ENCODE measurements around the gene HPN. TPM values are rescaled to one million over a fixed set of nuclear protein-coding genes. Genes with fewer than 3 reads are reported as not detected.

The HPN gene
- total and polyA plus RNA-seq, 2 experiments from 2014 or later, result 14.0 to 17.4 TPM

GRCh38 chr19:35058370-35058769, 16.8 kb downstream of the HPN start:
- no peak for DNase-seq (ENCODE audit: low spot score)
- peaks cover 5% of the 10 kb centered on the region; the same call in 1 of the 2 replicates for H3K4me1 ChIP-seq (ENCODE audit: insufficient read depth)
- H3K4me3 Mint-ChIP-seq, result no peak overlapping the region
- no peak overlapping the region for H3K27ac Mint-ChIP-seq
- no peaks in the 10 kb centered on the region; the same call in 2 of the 3 replicates for H3K36me3 Mint-ChIP-seq (ENCODE audit: low read depth)
- H3K4me3 ChIP-seq, result no peak overlapping the region
- no peak overlapping the region for H2AFZ ChIP-seq
- H3K9me2 ChIP-seq (ENCODE audit: insufficient read depth), result no peaks in the 10 kb centered on the region
- peaks cover 4% of the 10 kb centered on the region; the same call in 1 of the 2 replicates for H3F3A ChIP-seq (replicated peaks; ENCODE audit: low read depth)
- peaks cover 17% of the 10 kb centered on the region for H3K4me1 Mint-ChIP-seq
- TF ChIP-seq ETS1 (IDR thresholded peaks at IDR 0.05) (no peak), ZNF114 (CRISPR knock-in tag; IDR thresholded peaks at IDR 0.05) (no peak), REST (IDR thresholded peaks at IDR 0.05; ENCODE audit: unreplicated experiment) (no peak), POLR2AphosphoS5 (IDR thresholded peaks at IDR 0.05; ENCODE audit: low read depth) (no peak), EZH2phosphoT487 (IDR thresholded peaks at IDR 0.05; ENCODE audit: unreplicated experiment) (no peak), JUNB (IDR thresholded peaks at IDR 0.05; ENCODE audit: unreplicated experiment) (no peak), CREB1 (CRISPR knock-in tag; IDR thresholded peaks at IDR 0.05; ENCODE audit: low read depth) (no peak)
- H3K4me2 ChIP-seq, result no peak overlapping the region
- no peaks in the 10 kb centered on the region; the same call in 2 of the 3 replicates for H3K9me3 Mint-ChIP-seq
- H4K20me1 ChIP-seq (replicated peaks; ENCODE audit: insufficient read depth), result no peaks in the 10 kb centered on the region
- no peak overlapping the region for H3K27ac ChIP-seq (ENCODE audit: low read depth)
- H3K27me3 ChIP-seq (ENCODE audit: insufficient read depth), result peaks cover 2% of the 10 kb centered on the region; the same call in 1 of the 2 replicates
- peaks cover 13% of the 10 kb centered on the region for H3K27me3 Mint-ChIP-seq (ENCODE audit: insufficient read depth, low read depth, poor library complexity)
- no peaks in the 10 kb centered on the region for H3K79me2 ChIP-seq (replicated peaks; ENCODE audit: insufficient read depth)
- no peak for ATAC-seq
- H3K36me3 ChIP-seq (ENCODE audit: insufficient read depth), result no peaks in the 10 kb centered on the region

- Histone ChIP-seq H3F3A (replicated peaks; ENCODE audit: low read depth) (peaks cover 4% of the 10 kb centered on the region; the same call in 1 of the 2 replicates), H3K36me3 (ENCODE audit: insufficient read depth) (no peaks in the 10 kb centered on the region), H3K9me2 (ENCODE audit: insufficient read depth) (no peaks in the 10 kb centered on the region), H2AFZ (no peak overlapping the region), H3K4me3 (no peak overlapping the region), H3K79me2 (replicated peaks; ENCODE audit: insufficient read depth) (no peaks in the 10 kb centered on the region), H3K27me3 (ENCODE audit: insufficient read depth) (peaks cover 6% of the 10 kb centered on the region; the same call in 1 of the 2 replicates), H3K4me1 (ENCODE audit: insufficient read depth) (peaks cover 5% of the 10 kb centered on the region; the same call in 1 of the 2 replicates), H4K20me1 (replicated peaks; ENCODE audit: insufficient read depth) (no peaks in the 10 kb centered on the region), H3K4me2 (no peak overlapping the region), H3K27ac (ENCODE audit: low read depth) (no peak overlapping the region)
- 0 out of 3 replicates have a peak, but pooled peaks have one; percentile 6 for ATAC-seq
- H3K27ac Mint-ChIP-seq, result no peak overlapping the region
- H3K4me3 Mint-ChIP-seq, result no peak overlapping the region
- H3K9me3 Mint-ChIP-seq, result no peaks in the 10 kb centered on the region; the same call in 2 of the 3 replicates
- peaks cover 16% of the 10 kb centered on the region for H3K27me3 Mint-ChIP-seq (ENCODE audit: insufficient read depth, low read depth, poor library complexity)
- H3K4me1 Mint-ChIP-seq, result peaks cover 17% of the 10 kb centered on the region
- DNase-seq (ENCODE audit: low spot score), result peak; percentile 42
- no peaks in the 10 kb centered on the region; the same call in 2 of the 3 replicates for H3K36me3 Mint-ChIP-seq (ENCODE audit: low read depth)
- TF ChIP-seq ETS1 (IDR thresholded peaks at IDR 0.05) (no peak), REST (IDR thresholded peaks at IDR 0.05; ENCODE audit: unreplicated experiment) (no peak), CREB1 (CRISPR knock-in tag; IDR thresholded peaks at IDR 0.05; ENCODE audit: low read depth) (no peak), EZH2 (IDR thresholded peaks at IDR 0.05; ENCODE audit: low read depth, unreplicated experiment) (no peak)
Observed at GRCh38 chr19:35059006-35059798, 17.7 kb downstream of the HPN start.

Measured in GM23338 (cell line).